Kidney (tissue), 14 donors: ENCODE measurements around the gene SEZ6L2. TPM values are rescaled to one million over a fixed set of nuclear protein-coding genes. Genes with fewer than 3 reads are reported as not detected.

Source experiments
- DNase-seq, 5 donors: peaks; one replicate each; pipeline ENCODE4 v3.0.0-alpha.2; 2013 to 2020
- FAIRE-seq: peaks from 2 replicates; lab custom pipeline; 2012; peaks lifted over from hg19 to GRCh38; lab: Jason Lieb, UNC
- H3K27ac ChIP-seq, 2 donors: one replicate each; pipeline ENCODE4 v1.7.0; 2013; ENCODE audit warnings: low read depth in 2 of 2, low read length in 2 of 2, inconsistent platforms in 1 of 2
- H3K27me3 ChIP-seq: one replicate; pipeline ENCODE4 v1.7.1; 2013; ENCODE audit warnings: low read length, inconsistent platforms; ENCODE audit not compliant: control insufficient read depth, insufficient read depth
- H3K36me3 ChIP-seq, 3 donors: one replicate each; pipeline versions ENCODE4 v1.7.0 to v1.7.1; 2013; ENCODE audit warnings: low read length in 3 of 3, control low read depth in 1 of 3, inconsistent platforms in 1 of 3; ENCODE audit not compliant: insufficient read depth in 3 of 3, control insufficient read depth in 2 of 3
- H3K4me1 ChIP-seq, 3 donors: one replicate each; pipeline versions ENCODE4 v1.7.0 to v1.7.1; 2013; ENCODE audit warnings: low read length in 3 of 3, inconsistent platforms in 1 of 3, low read depth in 1 of 3; ENCODE audit not compliant: control insufficient read depth in 2 of 3, insufficient read depth in 2 of 3
- H3K4me3 ChIP-seq, 3 donors: one replicate each; pipeline versions ENCODE4 v1.7.0 to v1.8.1; 2013; ENCODE audit warnings: low read length in 3 of 3, control low read depth in 1 of 3, inconsistent platforms in 1 of 3
- H3K9ac ChIP-seq, 3 donors: one replicate each; pipeline versions ENCODE4 v1.7.0 to v1.7.1; 2013; ENCODE audit warnings: low read length in 3 of 3, control low read depth in 1 of 3, inconsistent platforms in 1 of 3
- H3K9me3 ChIP-seq, 3 donors: one replicate each; pipeline versions ENCODE4 v1.7.0 to v1.7.1; 2013; ENCODE audit warnings: low read length in 3 of 3, control low read depth in 1 of 3, inconsistent platforms in 1 of 3; ENCODE audit not compliant: control insufficient read depth in 2 of 3, insufficient read depth in 1 of 3
- CTCF ChIP-seq: IDR thresholded peaks from 3 replicates; pipeline ENCODE4 v1.5.1; 2012; ENCODE audit warnings: mild to moderate bottlenecking, moderate library complexity, borderline replicate concordance; ENCODE audit not compliant: insufficient read depth; ENCODE audit errors: extremely low read depth
- intact Hi-C: fragments of 100-400 bp; cut with DNase I; formaldehyde crosslinking; loops from one replicate; pipeline ENCODE4 v1.11.1; 2022
- polyA plus RNA-seq: library from polyadenylated mRNA; stranded (reverse); fragments of 350-450 nt; fragmentation: Illumina TruSeq; extraction: RNeasy Lipid Tissue Mini Kit (QIAGEN cat#74804); gene quantifications from one replicate; pipeline ENCODE4 v1.2.3, GENCODE V29; 2014; ENCODE audit warnings: low read depth, low replicate concordance; ENCODE audit not compliant: insufficient read depth
- total RNA-seq: library from RNA; stranded (reverse); fragmentation: NEBNext Ultra II Directional; extraction: Animal tissue kit (Norgen Biotek cat#: 25700); gene quantifications from one replicate; pipeline ENCODE4 v1.2.1, GENCODE V29; 2021
- donor health status: control.
- donor health status: control.
- donor health status: control.
- donor health status: control.
- donor health status: control.
- donor health status: DM: yes; HTN: yes; CAD: no.
- donor health status: Normal renal cell carcinoma (clear cell type).

The SEZ6L2 gene
- total and polyA plus RNA-seq, 2 donors from 2014 or later: 9.1 to 32.4 TPM

DNA sequence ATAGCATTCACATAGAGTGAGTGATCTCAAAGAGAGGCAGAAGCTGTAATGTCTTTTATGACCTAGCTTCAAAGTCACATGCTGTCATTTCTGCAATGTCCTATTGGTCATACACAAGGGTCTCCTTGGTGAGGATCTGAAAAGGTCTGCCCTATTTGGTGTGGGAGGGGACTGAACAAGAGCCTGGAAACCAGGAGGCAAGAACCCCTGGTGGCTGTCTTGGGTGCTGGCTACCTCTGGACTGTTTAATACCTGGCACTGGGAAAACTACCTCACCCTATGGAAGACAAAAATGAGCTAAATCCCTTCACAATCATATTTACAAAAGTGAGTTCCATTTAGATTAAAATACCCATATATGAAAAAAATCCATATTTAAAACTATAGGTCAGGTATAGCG, 17.6 kb upstream of the SEZ6L2 start:
- DNase-seq: no peak
- no peak overlapping the region for H3K27ac ChIP-seq
- H3K36me3 ChIP-seq: peaks cover 0 to 13% (median 8%) of the 10 kb centered on the region in 3 donors
- H3K9me3 ChIP-seq: no peaks in the 10 kb centered on the region
- no peak overlapping the region for H3K4me3 ChIP-seq
- no peaks in the 10 kb centered on the region for H3K4me1 ChIP-seq
- H3K27me3 ChIP-seq: no peaks in the 10 kb centered on the region
- intact Hi-C loops: no loop called here
- TF ChIP-seq CTCF: no peak
- no peak for FAIRE-seq
- H3K9ac ChIP-seq: no peak overlapping the region

- DNase-seq: no peak
- peaks cover 0 to 9% (median 7%) of the 10 kb centered on the region in 3 donors for H3K36me3 ChIP-seq
- no peak for FAIRE-seq
Observed at GRCh38 chr16:29915590-29916247, 16.4 kb upstream of the SEZ6L2 start.

GRCh38 chr16:29913514-29913913, 14.2 kb upstream of the SEZ6L2 start:
- H3K4me1 ChIP-seq: no peaks in the 10 kb centered on the region
- no peak overlapping the region for H3K27ac ChIP-seq
- DNase-seq (no peak), FAIRE-seq (no peak)
- H3K4me3 ChIP-seq: no peak overlapping the region
- intact Hi-C loops: no loop called here
- no peak for TF ChIP-seq CTCF
- no peaks in the 10 kb centered on the region for H3K36me3 ChIP-seq
- no peaks in the 10 kb centered on the region for H3K27me3 ChIP-seq
- no peak overlapping the region for H3K9ac ChIP-seq
- no peaks in the 10 kb centered on the region for H3K9me3 ChIP-seq

More at GRCh38 chr16:29915590-29916247, 16.4 kb upstream of the SEZ6L2 start:
- no peak overlapping the region for H3K9ac ChIP-seq
- H3K4me3 ChIP-seq: no peak overlapping the region
- TF ChIP-seq CTCF: no peak
- no peaks in the 10 kb centered on the region for H3K9me3 ChIP-seq
- no peaks in the 10 kb centered on the region for H3K27me3 ChIP-seq
- no peaks in the 10 kb centered on the region for H3K4me1 ChIP-seq
- intact Hi-C loops: no loop called here
- no peak overlapping the region for H3K27ac ChIP-seq

GRCh38 chr16:29912087-29912486, 12.7 kb upstream of the SEZ6L2 start:
- Histone ChIP-seq H3K27me3 (no peaks in the 10 kb centered on the region), H3K4me3 (no peak overlapping the region), H3K9ac (no peak overlapping the region), H3K9me3 (no peaks in the 10 kb centered on the region), H3K4me1 (no peaks in the 10 kb centered on the region), H3K36me3 (no peaks in the 10 kb centered on the region), H3K27ac (no peak overlapping the region)
- DNase-seq (peak in 1 of 5 donors; percentile 17), FAIRE-seq (no peak)
- intact Hi-C loops: no loop called here
- no peak for TF ChIP-seq CTCF
